Retinal pigment epithelial cell (primary cell): ENCODE measurements around the gene TBXAS1.

Experiments used
- DNase-seq: peaks from one replicate; pipeline ENCODE4 v3.0.0-alpha.2; 2010; ENCODE audit warnings: low read depth
- H3K4me3 ChIP-seq: 2 replicates; pipeline ENCODE4 v1.5.1; 2011; ENCODE audit warnings: mild to moderate bottlenecking, low read length, control low read depth, moderate library complexity
- TF ChIP-seq, protein P1 (sequence below): conservative IDR thresholded peaks from 2 replicates; pipeline ENCODE4 v1.5.1; 2011; ENCODE audit warnings: low read depth, low read length, control low read depth, inconsistent platforms

TBXAS1 gene

DNA sequence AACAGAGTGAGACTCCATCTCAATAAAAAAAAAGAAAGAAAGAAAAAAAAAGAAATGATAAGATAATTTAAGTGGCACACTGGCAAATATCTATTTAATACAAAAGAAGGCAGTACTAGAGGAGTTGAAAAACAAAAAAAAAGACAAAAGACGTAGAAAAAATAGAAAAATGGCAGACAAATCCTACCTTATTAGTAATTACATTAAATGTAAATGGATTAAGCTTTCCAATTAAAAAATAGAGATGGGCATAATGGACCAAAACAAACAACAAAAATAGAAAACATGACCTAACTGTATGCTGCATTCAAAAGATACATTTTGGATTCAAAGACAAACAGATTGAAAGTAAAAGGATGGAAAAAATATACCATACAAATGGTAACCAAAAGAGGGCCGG, 239.0 kb downstream of the TBXAS1 start:
- no peak for DNase-seq
- no peak overlapping the region for H3K4me3 ChIP-seq
- TF ChIP-seq, protein P1, sequence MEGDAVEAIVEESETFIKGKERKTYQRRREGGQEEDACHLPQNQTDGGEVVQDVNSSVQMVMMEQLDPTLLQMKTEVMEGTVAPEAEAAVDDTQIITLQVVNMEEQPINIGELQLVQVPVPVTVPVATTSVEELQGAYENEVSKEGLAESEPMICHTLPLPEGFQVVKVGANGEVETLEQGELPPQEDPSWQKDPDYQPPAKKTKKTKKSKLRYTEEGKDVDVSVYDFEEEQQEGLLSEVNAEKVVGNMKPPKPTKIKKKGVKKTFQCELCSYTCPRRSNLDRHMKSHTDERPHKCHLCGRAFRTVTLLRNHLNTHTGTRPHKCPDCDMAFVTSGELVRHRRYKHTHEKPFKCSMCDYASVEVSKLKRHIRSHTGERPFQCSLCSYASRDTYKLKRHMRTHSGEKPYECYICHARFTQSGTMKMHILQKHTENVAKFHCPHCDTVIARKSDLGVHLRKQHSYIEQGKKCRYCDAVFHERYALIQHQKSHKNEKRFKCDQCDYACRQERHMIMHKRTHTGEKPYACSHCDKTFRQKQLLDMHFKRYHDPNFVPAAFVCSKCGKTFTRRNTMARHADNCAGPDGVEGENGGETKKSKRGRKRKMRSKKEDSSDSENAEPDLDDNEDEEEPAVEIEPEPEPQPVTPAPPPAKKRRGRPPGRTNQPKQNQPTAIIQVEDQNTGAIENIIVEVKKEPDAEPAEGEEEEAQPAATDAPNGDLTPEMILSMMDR, result no peak

DNA sequence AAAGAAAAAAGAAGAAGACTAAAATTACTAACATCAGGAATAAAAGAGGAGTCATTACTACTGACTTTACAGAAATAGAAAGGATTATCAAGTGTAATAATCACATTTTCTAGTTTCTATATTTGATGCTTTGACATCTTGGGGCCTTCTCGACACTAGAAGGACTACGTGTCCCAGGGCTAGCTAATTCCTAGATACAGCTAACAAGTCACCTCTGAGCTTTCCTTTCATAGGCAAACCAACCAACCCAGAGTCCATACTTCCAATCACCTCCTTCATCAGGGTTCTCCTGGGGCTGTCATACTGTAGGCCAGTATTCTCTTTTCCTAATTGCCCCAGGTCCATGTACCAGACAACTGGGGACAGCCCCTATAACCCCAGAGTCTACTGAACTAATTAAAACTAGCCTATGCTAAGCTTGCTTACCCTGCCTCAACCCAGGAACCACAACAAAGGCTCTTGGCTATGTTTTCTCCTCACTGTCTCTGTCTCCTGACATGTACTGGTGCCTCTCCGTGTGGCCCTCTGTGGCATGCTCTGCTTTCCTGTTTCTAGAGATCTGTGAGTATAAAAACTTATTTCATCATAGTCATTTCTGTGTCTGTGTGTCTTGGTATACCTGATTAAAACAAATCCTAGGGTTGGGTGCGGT, 240.4 kb downstream of the TBXAS1 start:
- TF ChIP-seq, protein P1, result no peak
- DNase-seq, result no peak
- no peak overlapping the region for H3K4me3 ChIP-seq
